Central memory CD4-positive, alpha-beta T cell (primary cell): ENCODE results near the gene PPME1.

Experiments used
- DNase-seq: peaks from one replicate; pipeline ENCODE4 v3.0.0; 2022

Gene PPME1

DNA sequence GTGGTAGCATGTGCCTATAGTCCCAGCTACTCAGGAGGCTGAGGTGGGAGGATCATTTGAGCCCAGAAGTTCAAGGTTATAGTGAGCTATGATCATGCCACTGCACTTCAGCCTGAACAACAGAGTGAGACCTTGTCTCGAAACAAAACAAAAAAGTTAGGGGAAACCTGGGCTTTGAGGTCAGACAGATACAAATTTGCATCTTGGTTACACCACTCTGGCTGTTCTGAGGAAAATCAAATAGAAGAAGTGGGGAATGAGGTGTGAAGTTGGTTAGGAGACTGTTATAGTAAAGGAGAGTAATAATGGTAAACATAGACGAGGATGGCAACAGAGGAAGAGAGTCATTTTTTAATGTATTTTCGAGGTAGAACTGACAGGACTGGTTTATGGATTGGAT is 62.6 kb downstream of the PPME1 start:
- no peak for DNase-seq

DNA sequence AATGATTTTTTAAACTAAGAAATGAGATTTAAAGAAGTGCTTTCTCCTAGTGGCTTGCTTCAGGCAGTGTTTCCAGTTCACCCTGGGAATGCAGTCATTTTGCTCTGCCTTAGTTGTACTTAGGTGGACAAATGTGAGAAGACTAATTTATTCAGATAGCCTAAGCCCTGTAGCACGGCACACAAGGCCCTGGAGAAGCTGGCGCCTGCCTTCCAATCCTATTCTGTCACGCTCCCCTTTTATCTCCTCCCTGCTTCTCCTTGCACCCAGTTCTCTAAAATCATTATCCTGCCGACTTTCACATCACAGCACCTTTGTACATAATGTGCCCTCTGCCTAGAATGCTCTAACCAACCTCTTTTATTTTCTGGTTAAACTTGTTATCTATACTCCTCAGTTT is 64.0 kb downstream of the PPME1 start:
- no peak for DNase-seq

DNA sequence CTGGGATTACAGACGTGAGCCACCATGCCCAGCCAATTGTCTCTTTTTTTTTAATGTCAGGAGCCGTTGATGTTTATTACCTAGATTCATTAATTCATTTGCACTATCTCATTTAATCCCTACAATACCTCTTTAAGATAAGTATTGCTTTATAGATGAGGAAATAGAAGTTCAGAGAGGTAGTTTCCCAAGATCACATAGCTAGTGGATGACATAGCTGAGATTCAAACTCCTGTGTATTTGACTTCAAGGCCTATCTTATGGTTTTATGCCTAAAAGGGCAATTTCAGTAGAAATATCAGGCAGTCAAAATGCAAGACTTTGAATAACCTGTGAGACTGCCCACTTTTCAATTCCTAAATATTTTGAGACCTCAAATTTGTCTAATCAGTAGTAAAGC is 66.5 kb downstream of the PPME1 start:
- no peak for DNase-seq

DNA sequence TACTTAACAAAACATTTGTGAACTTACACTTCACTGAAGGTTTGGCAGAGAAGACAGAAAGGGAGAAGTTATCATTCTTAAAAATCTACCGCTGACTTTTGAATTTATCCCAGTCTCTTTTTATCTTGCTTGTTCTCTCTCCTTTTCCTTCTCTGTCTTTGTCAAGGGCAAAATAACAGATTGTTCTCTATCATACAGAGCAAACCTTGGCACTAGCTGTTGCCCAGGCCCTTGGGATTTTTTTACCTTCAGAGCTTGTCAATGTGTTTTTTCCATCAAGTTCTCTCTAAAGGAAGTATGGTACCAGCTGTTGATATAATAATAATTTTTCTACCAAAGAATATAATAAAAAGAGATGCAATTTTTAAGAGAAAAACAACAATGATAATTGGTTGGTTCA is 67.2 kb downstream of the PPME1 start:
- DNase-seq = no peak

DNA sequence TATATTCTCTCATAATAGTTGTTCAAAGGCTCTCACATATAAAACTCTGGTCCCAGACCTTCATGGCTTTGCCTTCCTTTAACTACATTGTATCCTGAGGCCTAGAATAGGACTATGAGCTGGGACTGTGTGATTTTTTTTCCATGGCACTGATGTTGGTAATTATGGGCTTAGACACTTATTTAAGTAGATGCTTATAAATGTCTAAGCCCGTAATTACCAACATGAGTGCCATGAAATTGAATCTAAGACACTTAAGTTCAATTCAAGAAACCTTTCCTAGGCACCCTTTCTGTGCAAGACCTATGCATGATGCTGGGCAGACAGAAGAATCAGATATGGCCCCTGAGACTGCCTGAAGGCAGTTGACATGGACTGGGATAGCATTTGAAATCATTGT is 77.4 kb downstream of the PPME1 start:
- no peak for DNase-seq

DNA sequence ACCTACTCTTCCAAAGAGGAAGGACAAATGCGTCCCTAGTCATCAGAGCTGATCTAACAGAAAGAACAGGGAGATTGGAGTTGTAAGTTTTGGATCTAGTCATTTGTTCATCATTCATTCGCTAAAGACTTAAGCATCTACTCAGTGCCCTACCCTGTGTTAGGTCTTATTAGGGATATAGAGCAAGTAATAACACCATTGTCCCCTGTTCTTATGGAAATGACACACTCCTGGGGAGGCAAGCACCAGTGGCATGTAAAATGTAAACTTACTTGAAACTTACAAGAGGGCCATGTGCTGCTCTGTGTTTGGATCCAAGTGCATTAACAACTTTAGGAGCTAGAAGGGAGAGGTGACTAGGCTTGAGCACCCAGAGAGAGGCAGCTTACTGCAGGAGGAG is 78.4 kb downstream of the PPME1 start:
- DNase-seq = no peak

DNA sequence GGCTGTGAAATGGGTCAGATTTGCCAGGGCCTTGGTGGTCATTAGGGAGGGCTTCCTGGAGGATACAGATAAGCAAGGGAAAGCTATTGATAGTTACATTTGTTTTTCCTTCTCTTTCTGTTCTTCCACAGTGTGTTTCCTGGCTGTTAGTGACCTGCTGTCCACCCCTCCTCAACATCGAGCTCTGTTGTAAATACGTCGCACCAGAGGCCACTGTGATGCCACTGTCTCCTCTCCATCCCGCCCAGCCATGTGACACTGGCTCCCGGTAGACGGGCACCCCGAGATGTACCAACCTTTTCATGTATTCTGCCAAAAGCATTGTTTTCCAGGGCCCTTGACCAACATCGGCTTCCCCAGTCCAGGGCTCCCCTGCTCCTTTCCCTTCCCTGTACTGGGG is 82.3 kb downstream of the PPME1 start:
- DNase-seq = no peak

DNA sequence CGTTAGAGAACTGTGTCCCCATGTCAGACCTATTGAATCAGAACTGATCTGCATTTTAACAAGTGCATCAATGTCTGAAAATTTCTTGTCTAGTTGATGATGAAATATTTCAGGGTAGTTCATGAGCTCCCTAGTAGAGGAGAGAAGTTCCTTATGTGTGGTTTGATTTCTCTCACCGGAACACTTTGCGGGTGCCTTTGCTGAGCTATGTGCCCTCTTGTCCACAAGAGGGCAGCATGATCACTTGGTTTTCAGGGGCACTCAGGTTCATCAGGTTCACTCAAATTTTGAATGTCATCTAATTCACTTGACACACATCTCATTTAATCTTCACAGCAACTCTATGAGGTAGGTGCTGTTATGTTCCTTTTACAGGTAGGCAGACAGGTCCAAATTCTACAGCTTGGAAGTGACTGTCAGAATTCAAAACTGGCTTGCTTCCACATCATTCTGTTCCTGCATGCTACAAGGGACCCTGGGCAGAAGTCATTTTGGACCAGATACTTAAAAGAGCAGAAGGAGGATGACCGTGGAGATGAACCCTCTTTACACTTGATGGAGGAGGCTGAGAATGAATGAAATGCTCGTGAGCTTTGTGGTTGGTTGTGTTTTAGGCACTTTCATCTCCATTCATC is 84.8 kb downstream of the PPME1 start:
- DNase-seq = peak; percentile 39

DNA sequence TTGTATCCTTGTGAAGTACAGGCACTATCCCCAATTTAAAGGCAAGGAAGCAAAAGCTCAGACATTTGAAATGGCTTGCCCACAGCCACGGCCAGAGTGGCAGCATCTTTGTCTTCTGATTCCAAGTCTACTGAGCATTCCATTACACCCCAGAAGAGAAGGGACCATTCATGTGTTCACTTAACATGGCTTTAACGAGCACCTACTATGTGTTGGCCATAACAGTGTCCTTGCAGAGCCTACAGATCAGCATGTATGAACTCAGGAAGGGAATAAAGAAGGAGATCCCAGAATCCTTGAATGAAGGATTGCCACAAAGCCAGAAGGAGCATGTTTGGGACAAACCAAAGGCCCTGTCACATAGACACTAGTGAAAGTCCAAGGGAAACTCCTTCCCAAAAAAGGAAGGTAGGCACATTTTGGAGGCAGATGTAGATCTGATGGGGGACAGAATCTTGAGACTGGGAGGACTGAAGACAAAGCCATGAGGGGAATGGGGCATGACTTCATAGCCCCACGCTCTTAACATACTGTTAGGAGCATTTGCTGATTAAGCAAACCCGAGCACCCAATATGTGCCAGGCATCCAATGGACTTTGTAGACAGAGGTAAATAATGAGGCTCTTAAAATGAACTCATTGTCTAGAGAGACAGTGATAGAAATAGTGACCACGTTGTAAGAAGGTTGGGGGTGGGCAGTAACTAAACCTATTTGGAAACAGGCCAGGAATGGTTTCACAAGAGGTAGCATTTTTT is 85.5 kb downstream of the PPME1 start:
- no peak for DNase-seq

DNA sequence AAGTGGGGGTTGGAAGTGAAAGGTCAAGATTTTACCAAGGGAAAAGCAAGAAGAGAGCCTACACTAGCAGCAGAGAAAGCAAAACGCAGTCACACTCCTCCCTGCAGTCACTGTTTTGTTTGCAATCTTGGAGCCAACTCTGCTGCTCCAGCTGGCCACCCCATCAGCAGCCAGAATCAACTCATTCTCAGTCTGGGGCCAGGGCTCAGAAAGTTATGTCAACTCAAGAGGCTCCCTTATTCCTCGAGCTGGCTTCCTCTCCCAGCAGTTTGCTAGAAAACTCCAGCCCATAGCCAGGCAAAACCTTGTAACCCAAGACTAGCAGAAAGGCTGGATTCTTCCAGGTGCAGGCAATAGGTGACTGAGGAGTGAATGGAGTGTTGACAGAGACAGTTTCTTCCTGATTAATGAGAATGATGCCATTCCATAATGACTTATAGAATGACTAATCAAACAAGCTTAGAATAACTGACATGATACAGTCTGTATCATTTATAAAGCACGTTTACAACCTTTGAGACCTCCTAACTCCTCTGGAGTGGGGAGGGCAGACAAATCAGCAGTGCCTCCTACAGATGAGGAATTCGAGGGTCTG is 87.0 kb downstream of the PPME1 start:
- no peak for DNase-seq

DNA sequence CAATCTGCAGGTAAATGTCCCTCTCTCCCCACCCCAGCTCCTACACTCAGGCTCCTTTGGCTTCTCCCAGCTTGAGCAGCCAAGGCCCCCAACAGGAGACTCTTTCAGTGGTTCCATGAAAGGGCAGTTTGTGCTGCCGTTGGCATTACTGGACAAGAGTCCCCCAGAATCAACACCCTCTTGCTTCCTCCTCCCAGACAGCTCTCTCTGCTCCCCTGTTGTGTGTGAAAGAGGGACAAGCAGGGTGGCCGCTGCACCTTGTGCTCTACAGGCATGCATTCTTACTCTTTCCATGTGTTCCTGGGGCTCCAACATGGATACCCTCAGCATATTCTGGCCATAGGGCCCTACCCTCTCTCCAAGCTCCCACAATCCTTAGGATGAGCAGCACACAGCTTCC is 91.6 kb downstream of the PPME1 start:
- no peak for DNase-seq

DNA sequence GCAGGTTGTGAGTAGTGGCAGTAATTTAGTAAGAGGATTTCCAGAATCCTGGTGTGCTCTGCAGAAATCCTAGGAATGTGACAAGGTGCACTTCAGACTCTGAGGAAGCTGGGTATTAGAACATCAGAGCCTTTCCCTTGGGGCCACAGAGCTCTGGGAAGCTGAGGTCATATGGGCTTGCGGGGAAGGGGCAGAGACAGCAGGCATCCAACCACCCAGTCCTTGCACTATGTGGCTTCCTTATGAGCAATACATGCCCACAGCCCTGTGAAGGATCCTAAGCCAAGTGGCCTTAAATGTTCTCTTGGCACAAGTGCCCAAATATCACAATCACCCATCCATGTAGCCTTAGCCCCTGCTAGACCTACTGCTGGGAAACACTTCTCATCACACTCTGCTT is 94.2 kb downstream of the PPME1 start:
- no peak for DNase-seq

DNA sequence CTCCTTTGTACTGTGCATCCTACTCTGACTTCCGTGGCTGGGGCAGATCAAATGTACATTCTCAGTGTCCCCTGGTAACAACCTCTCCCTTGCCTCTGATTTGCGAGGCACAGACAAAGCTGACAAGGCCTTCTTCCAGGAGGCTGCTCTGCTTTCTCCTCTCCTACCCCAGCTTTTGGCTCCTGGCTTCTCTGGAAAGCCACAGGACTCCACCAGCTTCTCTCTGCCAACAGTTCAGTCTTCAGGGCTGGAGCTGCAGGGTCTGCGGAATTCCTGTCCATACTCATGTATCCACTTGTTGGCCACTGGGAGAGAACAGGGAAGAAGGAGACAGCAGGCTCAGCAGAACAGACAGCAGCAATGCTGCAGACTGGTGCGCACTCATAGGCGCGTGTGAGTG is 95.9 kb downstream of the PPME1 start:
- no peak for DNase-seq

DNA sequence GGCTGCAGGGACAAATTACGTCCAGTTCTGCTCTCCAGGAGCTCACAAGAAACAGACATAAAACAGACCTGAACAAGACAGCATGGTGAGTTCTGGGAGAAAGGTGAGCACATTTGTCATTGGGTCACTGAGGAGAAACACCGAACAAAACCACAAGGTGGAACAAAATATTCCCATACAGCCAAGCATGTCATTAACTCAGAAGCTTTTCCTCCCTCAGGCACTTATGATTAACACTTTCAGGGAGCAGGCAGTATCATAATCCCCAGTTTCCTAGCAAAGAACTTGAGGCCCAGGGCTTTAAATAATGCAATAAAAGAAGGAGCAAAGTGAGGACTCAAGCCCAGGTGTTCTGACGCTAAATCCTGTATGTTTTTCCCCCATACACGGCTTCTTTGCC is 97.4 kb downstream of the PPME1 start:
- DNase-seq = no peak

DNA sequence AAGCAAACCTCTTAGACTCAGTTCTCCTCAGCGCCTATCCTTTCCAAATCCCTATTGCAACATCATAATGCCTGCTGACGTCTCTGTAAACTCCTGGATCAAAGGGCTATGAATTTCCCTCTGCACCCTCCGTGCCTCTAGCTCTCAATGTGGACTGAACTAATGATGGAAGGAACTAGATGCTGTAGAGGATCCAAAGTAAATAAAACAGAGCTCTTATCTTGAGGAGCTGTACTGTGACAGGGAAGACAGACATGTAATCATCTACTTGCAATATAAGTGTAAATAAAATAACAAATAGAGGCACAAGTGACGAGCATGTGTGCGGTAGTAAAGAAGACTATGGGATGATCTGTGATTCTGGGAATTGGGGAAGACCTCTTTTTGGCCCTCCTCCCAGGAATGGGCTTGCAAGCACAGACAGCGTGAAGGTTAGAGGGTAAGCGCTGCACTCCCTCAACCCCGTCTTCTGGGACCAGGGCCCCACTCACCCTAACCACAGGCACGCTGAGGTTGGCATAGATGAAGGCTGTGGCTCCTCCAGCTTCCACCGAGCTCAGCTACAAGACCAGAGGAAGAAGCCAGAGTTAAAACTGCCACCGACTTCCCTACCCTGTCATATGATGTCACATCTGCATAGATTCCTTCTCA is 98.2 kb downstream of the PPME1 start:
- no peak for DNase-seq

DNA sequence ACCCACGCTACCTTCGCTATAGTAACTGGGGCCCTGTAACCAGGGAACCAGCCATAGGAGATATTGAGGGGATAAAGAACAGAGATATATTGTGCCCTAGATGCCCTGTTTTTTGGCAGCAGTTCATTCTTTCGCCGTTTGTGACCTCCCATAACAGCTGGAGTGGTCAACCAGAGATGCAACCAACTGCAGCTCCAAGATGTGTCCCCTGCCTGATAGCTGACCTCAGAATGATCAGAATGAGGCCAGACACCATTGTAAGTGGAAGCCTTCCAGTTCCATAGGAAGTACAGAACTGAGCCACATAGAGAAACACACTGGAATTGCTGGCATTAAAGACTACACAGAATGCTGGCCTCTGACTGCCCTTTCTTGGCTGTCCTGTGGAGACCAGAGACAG is 101.2 kb downstream of the PPME1 start:
- no peak for DNase-seq

DNA sequence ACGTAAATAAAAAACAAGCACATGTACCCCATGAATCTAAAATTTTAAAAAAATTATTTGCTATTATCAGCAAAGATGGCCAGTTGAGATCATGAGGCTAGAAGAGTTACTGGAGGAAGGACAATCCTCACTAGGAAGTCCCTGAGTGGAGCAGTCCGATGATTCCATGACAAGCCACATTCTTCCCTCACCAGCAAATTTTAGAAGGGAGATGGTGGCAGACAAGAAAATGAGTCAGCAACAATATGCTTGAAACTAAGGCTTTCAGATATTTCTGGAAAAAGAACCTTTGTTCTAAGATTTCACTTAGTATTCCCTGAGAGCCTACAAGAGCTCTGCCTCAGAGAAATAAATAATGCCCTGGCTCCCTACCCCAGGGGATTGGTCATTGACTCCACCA is 105.5 kb downstream of the PPME1 start:
- no peak for DNase-seq

DNA sequence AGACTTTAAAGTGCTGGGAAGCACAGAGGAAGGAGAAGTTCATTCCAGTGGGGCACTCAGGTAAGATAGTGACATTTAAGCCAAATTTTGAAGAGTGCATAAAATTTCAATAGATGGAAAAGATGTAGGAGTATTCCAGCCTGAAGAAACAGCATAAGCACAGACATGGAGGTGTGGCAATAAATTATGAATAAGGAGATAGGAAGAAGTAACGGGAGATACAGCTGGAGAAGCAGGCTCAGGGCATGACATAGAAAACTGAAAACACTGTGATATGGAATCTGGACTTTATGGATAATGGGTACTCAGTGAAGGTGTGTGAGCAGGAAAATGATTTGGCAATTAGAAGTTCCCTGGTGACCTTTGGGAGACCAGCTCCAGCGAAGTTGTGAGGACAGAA is 107.0 kb downstream of the PPME1 start:
- no peak for DNase-seq

DNA sequence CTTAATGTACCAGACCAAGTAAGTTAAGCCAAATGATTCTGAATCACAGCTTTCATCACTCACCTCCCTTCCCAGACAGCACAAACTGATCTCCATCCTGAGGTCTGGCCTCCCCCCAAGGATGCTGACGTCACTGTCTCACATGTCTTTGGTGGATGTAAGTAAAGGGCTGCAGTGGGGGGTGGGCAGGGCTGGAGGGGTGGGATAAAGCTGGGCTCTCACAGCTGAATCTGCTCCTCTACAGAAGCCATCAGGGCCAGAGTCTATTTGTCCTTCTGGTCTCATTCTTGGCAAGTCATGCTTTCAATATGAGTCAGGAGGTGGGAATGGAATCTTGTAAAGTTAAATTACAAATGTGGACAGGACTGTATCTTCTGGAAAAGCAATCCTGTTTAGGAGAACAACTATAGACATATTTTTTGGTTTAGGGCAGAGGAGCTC is 107.7 kb downstream of the PPME1 start:
- no peak for DNase-seq

DNA sequence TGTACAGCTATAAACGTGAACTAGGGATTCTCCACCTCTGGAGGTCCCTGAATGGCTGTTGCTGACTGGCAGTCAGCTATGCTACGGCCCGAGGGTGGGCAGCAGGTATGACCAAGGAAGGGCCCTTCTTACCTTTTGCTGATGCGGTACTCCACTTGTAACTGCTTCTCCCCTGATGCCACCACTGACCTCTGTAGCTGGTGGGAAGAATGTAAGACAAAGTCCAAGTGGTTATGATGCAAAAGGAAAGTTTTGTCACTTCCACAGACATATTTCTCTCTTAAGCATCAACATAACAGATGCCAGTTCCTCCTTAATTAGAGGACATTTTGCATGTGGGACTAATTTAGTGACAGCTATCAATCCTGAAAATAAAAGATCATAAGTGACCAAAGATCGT is 108.2 kb downstream of the PPME1 start:
- no peak for DNase-seq

DNA sequence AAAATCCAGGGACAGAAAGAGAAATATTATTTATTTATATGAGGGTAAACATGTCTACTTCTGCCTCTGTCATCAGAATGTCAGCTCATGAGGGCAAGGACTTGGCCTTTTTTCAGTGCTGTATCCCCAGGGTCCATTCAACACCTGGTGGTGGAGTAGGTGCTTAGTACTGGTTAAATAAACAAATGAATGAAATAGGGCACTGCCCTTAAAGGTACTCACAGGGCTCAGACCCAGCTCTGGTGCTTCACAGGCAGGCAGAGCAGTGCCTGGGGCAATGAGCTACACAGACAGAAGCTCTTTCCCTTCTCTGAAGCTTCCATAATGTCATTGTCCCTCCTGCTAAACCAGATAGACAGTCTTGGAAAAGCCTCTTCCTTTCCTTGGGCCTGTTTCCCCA is 109.4 kb downstream of the PPME1 start:
- DNase-seq = no peak

DNA sequence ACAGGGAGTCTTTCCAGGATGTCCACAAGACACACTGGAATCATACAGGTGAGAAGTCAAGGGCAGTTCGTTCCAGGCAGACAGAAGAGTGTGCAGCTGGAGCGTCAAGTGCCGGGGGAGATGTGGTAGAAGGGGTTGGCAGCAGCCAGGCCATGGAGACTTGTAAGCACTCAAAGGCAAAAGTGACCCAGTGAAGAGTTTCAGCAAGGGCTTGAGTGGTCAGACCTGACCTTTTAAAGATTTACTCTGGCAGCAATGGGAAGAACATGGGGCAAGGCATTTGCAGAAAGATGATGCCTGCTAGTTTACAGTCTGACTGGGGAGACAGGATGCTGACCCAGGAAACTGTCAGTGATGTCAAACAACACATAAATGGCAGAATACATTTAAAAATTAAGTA is 111.3 kb downstream of the PPME1 start:
- DNase-seq = no peak

DNA sequence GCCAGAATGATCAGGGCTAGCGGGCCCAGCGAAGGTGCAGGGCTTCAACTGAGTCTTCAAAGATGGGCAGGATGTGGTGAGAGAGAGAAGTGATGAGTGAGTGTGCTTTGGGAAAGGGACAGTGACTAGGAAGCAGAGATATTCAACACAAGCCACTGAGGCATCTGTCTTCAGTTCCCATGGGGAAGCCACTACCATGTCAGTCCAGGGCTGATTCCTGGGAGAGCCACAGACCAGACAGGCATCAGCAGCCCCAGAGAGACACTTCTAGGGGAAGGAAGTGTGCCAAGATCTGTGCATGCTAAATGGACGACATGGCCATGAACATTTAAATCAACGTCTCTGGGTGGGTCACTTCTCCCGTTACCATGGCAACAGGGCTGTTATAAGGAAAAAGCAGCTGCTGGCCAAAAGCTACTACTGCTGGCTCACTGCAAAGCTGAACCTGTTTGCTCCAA is 111.9 kb downstream of the PPME1 start:
- DNase-seq = no peak
